Renal cortex interstitium (tissue), 15 donors: ENCODE results near the gene C6orf89. TPM values are rescaled to one million over a fixed set of nuclear protein-coding genes. Genes with fewer than 3 reads are reported as not detected.

ENCODE experiments used
- DNase-seq, 11 donors: peaks; one replicate each; pipeline ENCODE4 v3.0.0-alpha.2; 2013; ENCODE audit warnings: low read depth in 9 of 11, low spot score in 4 of 11; ENCODE audit errors: extremely low read depth in 1 of 11
- long read RNA-seq, 16 experiments: transcript quantifications; one replicate each; lab custom pipeline, GENCODE V29; 2026
- polyA plus RNA-seq, 3 donors: library from polyadenylated mRNA; unstranded; fragments of 120-200 nt; gene quantifications; one replicate each; pipeline ENCODE4 v1.2.1, GENCODE V29; 2013; ENCODE audit not compliant: insufficient read length in 3 of 3

The C6orf89 gene, protein sequence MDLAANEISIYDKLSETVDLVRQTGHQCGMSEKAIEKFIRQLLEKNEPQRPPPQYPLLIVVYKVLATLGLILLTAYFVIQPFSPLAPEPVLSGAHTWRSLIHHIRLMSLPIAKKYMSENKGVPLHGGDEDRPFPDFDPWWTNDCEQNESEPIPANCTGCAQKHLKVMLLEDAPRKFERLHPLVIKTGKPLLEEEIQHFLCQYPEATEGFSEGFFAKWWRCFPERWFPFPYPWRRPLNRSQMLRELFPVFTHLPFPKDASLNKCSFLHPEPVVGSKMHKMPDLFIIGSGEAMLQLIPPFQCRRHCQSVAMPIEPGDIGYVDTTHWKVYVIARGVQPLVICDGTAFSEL
- 10 to 100 TPM; 43.6 to 47.4 (median 46.6) TPM for polyA plus RNA-seq
- long read RNA-seq, donor 1, full-length matches to known transcripts, result 4 of 4 reads
- long read RNA-seq, donor 1, partial matches to known transcripts, result 0 of 4 reads
- long read RNA-seq, donor 1, other reads (novel, unspliced or antisense), result 0 of 4 reads
- long read RNA-seq, donor 2, partial matches to known transcripts, result 0 of 4 reads
- long read RNA-seq, donor 2, other reads (novel, unspliced or antisense), result 0 of 4 reads
- long read RNA-seq, donor 3, full-length matches to known transcripts, result 12 of 12 reads
- long read RNA-seq, donor 3, partial matches to known transcripts, result 0 of 12 reads
- long read RNA-seq, donor 3, other reads (novel, unspliced or antisense), result 0 of 12 reads
- long read RNA-seq, donor 4, full-length matches to known transcripts, result 14 of 14 reads
- long read RNA-seq, donor 4, partial matches to known transcripts, result 0 of 14 reads
- long read RNA-seq, donor 4, other reads (novel, unspliced or antisense), result 0 of 14 reads
- long read RNA-seq, donor 5, result 0 reads
- long read RNA-seq, donor 6, full-length matches to known transcripts, result 12 of 12 reads
- long read RNA-seq, donor 6, partial matches to known transcripts, result 0 of 12 reads
- long read RNA-seq, donor 6, other reads (novel, unspliced or antisense), result 0 of 12 reads
- long read RNA-seq, donor 7, transcript C6orf89-201 (8 exons, 1,309 nt), result major isoform, 7 of 63 reads
- long read RNA-seq, donor 7, partial matches to known transcripts, result 56 of 63 reads
- long read RNA-seq, donor 7, other reads (novel, unspliced or antisense), result 0 of 63 reads
- long read RNA-seq, donor 8, result 0 reads
- long read RNA-seq, donor 9, full-length matches to known transcripts, result 7 of 12 reads
- long read RNA-seq, donor 9, partial matches to known transcripts, result 5 of 12 reads
- long read RNA-seq, donor 9, other reads (novel, unspliced or antisense), result 0 of 12 reads
- long read RNA-seq, donor 10, full-length matches to known transcripts, result 9 of 9 reads
- long read RNA-seq, donor 10, partial matches to known transcripts, result 0 of 9 reads
- long read RNA-seq, donor 10, other reads (novel, unspliced or antisense), result 0 of 9 reads
- long read RNA-seq, donor 11, full-length matches to known transcripts, result 6 of 6 reads
- long read RNA-seq, donor 11, partial matches to known transcripts, result 0 of 6 reads
- long read RNA-seq, donor 11, other reads (novel, unspliced or antisense), result 0 of 6 reads
- long read RNA-seq, donor 12, transcript C6orf89-201 (8 exons, 1,309 nt), result major isoform, 5 of 14 reads
- long read RNA-seq, donor 12, partial matches to known transcripts, result 9 of 14 reads
- long read RNA-seq, donor 12, other reads (novel, unspliced or antisense), result 0 of 14 reads
- long read RNA-seq, donor 13, result 0 reads
- long read RNA-seq, donor 14, full-length matches to known transcripts, result 7 of 7 reads
- long read RNA-seq, donor 14, partial matches to known transcripts, result 0 of 7 reads
- long read RNA-seq, donor 14, other reads (novel, unspliced or antisense), result 0 of 7 reads
- long read RNA-seq, donor 15, partial matches to known transcripts, result 0 of 3 reads
- long read RNA-seq, donor 15, other reads (novel, unspliced or antisense), result 0 of 3 reads
- long read RNA-seq, donor 16, full-length matches to known transcripts, result 26 of 35 reads
- long read RNA-seq, donor 16, partial matches to known transcripts, result 9 of 35 reads
- long read RNA-seq, donor 16, other reads (novel, unspliced or antisense), result 0 of 35 reads

DNA sequence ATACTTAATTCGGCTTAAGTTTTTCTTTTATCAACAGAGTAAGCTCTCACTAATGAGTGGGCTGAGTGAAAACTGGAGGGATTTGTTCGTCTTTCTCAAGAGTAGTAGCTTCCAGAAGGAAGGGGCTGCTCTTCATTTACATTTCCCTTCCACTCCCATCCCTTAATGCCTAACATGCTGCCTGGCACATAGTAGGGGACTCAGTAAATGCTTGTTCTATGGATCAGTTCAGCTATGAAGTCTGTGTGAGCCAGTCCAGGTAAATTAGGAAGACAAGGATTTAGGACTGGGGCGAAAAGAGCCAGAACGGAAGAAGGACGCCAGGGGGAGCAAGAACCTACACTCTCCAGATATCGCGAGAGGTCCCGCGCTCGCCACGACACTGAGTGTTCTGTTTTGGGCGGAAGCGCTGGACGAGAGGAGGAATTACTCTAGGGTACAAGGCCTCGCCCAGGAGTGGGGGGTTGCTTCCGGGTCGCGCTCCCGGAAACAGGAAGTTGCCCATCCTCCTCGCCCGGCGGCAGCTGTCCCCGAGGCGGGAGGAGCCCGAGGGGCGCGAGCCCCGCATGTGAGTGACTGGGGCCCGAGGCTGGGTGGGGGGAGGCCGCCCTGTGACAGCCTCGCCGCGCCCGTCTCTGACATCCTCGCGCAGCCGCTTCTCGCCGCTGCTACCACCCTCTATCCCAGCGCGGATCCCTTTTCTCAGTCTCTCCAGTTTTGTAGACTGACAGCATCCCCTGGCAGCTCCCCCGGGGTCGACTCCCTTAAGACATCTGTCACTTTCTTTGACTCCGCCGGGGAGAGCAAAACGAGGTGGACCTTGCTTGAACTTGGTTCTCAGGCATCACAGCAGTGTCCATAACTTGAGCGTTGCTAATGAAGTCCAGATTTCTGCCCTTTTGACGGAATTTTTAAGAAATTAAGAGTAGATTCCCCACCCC, at the start of gene C6orf89:
Gene C6orf89, plus strand, starts transcription at position 492 of the 941 bp plus-strand sequence. CDS start 13,493 bp downstream, outside the sequence.
- DNase-seq, result peak; percentile 92 to 96 (median 94)

DNA sequence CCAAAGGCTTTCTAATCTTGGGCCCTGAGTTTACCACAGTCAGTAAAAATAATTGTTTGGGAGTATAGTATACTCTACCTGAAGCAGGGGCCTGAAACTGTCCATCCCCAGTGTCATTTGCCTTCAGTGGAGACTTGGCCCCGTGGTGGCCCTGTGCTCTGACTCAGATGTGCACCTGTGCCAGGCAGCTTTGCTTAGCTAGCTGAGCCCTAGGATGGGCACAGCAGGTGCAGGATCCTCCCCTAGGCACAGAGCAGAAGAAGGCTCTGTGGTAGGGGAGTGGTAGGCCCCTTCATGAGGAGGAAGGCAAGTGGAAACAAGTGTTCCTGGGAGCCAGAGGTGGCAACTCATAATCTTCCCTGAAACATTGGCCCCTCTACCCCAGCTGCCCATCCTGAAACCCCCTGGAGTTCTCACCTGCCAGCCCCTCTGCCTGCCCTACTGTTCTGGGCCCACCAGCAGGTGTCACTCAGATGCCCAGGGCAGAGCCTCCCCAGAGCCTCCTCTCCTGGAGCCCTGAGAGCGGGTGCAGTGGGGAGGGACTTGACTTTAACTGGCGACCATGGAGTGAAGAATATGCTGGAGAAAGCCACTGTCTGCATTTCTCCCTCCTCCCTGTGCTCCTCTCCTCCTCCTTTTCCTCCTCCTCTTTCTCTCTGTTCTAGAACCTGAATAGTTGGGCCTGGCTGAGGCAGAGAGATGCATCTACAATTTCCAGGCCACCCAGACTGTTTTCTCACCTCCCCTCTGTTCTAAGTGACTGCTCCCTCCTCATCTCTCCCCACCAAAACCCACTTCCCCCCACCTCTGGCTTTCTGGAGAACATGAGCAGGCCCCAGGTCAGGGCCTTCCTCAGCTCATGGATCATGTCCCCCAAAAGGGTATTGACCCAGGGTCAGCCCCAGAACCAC, 49.4 kb upstream of the C6orf89 start:
- DNase-seq, result no peak

DNA sequence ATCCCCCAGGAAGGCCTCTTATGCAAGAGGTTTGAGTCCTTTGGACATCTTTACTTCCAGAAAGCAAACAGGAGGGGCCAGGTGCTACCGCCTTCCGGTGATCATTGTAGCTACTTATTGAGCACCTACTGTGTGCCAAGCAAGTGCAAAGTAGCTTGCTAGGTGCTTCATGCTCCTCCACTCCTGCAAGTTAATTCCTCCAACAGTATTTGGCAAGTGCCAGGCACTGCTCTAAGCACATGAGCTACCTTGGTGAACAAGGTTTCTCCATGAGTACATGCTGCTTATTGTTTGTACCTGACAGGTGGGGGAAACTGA, 48.8 kb upstream of the C6orf89 start:
- no peak for DNase-seq

DNA sequence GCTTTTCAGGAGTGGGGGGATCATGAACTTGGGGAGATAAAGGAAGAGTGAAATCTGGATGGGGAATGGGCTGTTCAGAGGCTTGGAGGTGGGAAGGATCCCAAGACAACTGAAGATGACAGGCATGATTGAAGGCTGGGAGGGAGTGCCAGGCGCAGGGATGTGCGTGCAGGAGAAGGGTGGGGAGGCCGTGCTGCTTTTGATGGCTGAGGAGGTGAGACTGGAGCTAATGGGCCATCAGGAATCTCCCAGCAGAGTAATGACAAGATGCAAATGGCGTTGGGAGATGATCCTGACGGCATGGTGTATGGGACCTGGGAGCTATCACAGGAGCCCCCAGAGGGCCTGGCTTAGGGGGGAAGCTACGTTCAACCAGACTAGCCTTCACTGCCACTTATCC, 48.1 kb upstream of the C6orf89 start:
- no peak for DNase-seq

DNA sequence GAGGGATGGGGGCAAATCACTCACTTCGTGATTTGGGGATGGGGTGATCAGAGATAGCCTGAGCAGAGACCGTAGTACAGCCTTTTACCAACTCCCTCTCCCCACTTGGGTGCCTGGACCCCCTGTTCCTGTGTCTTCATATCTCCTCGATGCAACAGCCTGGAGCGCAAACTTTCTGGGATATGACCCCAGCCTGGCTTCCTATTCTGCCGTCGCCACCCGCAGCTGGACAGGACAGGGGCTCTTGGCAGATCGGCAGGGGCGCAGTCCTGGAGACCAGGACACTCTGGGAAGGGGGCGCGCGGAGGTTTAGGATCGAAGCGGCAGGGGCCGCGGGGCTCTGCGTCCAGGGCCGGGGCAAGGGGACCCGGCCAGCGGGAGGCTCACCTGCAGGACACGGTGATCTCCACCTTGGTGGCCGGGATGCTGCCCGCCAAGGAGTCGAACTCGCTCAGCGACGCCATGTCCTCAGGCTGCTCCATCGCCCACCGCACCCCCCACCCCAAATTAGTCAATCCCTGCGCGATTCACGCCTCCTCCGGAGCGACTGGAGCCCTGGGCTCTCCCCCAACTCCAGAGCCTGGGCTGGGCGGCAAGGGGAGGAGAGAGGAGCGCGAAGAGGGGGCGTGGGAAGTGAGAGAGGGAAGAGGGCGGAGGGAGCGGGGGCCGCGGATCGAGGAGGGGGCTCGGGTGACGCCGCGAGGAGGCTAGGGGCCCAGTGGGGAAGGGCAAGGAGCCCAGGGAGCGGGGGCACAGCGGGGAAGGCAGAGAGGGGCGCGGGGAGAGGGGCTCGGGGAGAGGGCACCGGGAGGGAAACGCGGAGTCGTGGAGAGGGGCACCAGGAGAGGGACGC, 46.6 kb upstream of the C6orf89 start, which contains the start of gene CPNE5:
Gene CPNE5, minus strand, starts transcription at position 549 of the 853 bp plus-strand sequence. Its CDS starts 67 bp downstream, at position 482.
- DNase-seq, result no peak

DNA sequence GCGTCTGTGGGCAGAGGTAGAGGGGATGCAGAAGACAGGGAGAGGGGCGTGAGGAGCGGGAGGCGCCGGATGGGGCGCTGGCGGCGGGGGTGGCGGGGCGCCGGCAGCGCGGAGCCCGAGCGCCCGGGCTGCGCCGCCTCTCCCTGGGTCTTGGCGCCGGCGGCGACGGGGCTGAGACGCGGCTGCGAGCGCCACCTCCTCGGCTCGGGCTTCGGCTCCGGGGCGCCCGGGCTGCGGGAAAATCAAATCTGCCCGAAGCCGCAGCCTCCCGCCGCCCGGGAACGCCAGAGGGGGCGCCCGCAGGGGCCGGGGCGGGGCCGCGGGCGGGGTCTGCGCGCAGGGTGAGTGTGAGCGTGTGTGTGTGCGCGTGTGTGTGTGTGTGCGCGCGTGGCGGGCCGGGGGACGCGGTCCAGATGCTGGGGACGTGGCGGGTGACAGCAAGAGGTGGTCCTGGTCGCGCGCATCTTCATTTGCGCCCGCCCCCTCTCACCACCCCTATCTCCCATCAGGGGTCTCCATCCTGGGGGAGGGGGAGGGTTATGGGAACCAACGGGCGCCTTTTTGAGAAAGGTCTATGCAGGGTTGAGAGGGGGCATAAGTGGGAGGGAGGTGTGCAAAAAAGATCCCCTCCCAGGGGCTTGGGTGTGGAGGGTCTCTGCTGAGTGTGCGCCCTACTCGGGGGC, 45.9 kb upstream of the C6orf89 start:
- no peak for DNase-seq

DNA sequence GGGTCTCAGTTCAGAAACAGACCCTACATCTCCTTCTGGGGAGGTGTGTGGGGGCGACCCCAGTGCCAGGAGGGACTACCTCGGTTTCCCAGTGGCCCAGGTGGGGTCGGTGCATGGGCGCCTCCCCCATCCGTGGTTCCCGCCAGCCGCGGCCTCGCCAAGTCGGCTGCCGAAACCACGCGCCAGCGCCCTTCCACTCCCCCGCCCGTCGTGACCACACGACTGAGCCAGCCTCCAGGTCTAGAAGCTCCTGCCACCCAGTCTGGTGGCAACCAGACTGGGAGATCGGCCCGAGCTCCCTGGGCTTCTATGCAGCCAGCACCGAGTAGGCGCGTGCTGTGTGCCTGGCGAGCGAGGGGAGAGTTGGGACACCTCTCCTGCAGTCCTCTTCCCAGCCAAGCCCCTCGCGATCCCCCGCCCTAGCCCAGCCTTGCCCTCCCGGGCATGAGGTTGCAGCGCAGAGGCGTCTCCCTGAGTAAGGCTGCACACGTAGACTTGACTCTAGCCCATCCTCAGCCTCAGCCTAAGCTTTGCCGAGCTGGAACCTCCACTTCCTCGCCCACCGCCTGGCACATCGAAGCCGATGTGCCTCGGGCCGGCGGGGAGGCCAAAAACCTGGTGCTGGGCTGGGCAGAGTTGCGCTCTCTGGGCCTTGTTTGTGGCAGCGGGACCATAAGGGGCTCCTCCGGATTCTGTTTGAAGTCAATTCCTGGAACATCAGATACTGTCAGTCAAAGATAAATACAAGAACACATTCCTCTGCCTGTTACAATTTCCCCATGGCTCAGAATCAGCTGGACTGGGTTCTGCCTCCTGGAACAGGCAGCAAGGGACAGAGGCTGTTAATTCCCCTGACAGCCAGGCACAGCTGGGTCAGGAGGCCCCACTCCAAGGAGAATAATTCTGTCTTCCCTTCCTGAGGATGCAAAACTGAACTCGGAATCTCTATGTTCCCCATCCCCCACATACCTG, 45.0 kb upstream of the C6orf89 start:
- DNase-seq, result no peak

DNA sequence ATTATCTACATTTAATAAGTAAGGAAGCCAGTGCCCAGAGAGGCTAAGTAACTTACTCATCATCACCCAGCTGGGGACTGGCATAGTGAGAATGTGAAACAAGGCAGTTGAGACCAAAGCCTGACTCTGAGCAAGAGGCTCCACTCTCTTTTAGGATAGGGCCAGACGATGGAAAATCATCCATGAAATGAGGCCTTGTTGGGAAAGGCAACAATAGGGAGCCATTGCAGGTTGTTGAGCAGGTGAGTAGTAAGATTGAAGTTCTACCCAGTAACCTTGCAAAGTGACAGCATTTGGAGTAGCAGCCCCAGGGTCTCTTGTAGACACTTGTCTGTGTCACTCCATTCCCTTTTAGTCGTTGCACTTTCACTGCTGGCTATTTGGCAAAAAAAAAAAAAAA, 44.0 kb upstream of the C6orf89 start:
- DNase-seq, result no peak

DNA sequence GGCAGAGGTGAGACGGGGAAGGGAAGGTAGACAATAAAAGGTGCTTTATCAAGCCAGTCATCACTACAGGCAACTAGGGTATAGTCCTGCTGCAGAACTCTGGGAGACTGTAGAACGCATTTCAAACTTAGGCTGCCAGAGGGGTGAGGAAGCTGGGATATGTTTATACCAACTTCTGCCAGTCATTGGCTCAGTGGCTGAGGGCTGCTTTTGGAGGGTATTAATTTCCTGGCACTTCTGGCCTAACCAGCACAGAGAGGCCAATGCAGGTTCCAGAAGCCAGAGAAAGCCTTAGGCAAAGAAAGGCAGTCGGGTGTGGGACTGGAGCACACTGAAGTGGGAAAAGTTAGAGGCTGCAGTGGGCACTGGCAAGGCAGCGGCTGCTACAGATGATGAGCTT, 42.6 kb upstream of the C6orf89 start:
- no peak for DNase-seq

DNA sequence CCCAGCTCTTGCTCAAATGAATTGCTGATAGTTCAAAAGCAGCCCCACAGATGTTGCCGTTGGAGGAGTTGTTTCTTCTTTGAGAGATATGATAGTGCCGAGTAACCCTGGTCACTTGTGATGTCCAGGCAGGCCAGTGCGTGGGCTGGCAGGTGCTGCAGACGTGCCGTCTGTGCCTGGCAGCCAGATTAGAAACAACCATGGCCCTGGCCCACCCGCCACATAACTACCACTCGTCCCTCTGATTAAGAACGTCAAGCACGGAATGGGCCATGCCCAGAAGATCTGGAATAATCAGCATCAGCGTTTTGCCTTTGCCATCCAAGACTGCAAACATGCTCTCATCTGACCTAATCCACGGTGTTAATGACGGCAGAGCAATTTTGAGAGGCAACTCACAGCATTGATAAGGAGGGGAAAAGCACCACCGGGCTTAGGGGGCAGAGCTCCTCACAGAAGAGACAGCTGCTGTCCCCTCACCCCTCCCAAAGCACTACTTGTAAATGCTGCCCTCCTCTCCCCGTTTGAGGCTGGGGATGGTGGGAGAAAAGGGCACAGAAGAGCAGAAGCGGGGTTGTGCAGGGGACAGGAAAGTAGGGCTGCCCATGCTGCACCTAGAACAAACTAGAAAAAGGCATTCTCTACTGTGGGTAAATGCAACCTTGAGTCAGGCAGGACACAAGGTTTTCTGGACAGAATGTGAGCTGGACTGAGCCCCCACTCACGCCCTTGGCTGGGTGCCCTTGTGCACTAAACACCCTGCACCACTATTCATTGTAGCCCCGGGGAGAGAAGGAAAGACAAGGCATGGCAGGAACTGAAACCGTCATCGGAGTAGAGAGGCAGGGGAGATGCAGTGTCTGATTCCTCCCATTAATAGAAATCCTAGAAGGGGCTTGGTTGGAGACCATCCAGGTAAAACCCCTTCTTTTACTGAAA, 41.3 kb upstream of the C6orf89 start:
- no peak for DNase-seq

DNA sequence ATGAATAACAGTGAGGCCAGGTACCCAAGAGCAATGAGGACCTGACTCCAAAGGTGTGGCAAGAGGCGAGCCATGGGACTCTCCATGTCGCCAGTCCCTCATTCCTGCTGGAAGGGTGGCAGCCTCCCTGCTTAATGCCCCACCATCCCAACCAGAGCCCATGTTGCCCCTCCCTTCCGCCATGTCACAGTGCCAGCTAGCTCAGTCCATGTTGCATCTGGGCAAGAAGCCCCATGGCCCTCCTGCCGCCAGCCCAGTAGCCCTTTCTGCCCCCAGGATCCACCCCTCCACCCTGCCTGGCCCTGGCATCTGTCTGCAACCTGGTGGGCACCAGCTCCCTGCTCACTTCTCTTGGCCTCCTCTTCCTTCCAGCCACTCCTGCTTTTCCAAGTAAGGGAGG, 40.5 kb upstream of the C6orf89 start:
- no peak for DNase-seq

DNA sequence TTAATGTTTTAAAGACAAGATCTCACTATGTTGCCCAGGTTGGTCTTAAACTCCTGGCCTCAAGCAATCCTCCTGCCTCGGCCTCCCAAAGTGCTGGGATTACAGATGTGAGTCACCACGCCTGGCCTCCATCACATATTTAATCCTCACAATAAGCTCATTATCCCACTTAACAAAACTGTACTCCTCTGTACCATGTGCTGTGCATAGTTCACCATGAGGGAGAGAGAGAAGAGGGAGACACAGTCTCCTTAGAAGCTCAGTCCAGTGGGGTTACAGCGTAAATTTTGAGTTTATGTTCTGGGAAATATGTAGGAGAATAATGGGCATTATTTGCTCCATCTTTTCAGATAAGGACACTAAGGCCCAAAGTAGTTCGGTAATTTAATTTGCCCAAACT, 38.6 kb upstream of the C6orf89 start:
- no peak for DNase-seq
